Measurements from ENCODE around the gene NECTIN4. TPM values are rescaled to one million over a fixed set of nuclear protein-coding genes. Genes with fewer than 3 reads are reported as not detected.

The NECTIN4 gene
- polyA plus RNA-seq, 1 of the 3 experiments (the other 2 are of a cell fraction), result 0.59 TPM

DNA sequence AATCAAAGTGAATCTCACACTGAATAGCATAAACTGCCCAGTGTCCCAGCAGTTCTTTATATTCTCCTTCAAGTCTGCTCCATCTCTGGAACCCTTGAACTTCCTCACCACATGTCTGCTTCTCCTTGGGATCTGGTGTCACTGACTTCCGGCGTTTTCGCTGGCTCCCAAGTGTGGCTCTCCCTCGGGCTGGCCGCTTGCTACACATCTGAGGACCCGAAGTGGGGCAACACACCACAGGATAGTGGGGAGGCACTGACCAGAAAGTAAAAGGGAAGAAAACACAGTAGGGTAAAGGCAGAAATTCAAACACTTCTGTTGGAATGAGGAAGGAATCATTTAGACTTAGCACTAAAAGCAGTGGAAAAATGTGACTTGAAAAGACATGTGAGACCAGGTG is 33.6 kb upstream of the NECTIN4 start (continued):
- TF ChIP-seq, protein P1, sequence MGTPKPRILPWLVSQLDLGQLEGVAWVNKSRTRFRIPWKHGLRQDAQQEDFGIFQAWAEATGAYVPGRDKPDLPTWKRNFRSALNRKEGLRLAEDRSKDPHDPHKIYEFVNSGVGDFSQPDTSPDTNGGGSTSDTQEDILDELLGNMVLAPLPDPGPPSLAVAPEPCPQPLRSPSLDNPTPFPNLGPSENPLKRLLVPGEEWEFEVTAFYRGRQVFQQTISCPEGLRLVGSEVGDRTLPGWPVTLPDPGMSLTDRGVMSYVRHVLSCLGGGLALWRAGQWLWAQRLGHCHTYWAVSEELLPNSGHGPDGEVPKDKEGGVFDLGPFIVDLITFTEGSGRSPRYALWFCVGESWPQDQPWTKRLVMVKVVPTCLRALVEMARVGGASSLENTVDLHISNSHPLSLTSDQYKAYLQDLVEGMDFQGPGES (IDR thresholded peaks at IDR 0.05; ENCODE audit: low read depth, low read length), result no peak
- TF ChIP-seq, protein P2, sequence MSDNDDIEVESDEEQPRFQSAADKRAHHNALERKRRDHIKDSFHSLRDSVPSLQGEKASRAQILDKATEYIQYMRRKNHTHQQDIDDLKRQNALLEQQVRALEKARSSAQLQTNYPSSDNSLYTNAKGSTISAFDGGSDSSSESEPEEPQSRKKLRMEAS (IDR thresholded peaks at IDR 0.05; ENCODE audit: low read depth), result no peak

GRCh38 chr1:161121834-161122233 is 32.5 kb upstream of the NECTIN4 start:
- Histone ChIP-seq H3K9ac (no peak overlapping the region), H3K9me2 (no peaks in the 10 kb centered on the region), H3K4me2 (no peak overlapping the region), H3K36me3 (replicated peaks in 1 of 2; ENCODE audit: control insufficient read depth in 1 of 2, insufficient read depth in 2 of 2, low read length in 1 of 2) (peaks cover 19 to 53% of the 10 kb centered on the region in 2 experiments), H3K79me2 (ENCODE audit: insufficient read depth) (peaks cover 61% of the 10 kb centered on the region), H3K4me1 (ENCODE audit: control insufficient read depth in 1 of 2, insufficient read depth in 2 of 2, low read depth in 1 of 2, low read length in 1 of 2) (peaks cover 15 to 19% of the 10 kb centered on the region in 2 experiments; a peak in 3 of 4 replicates), H3K27me3 (ENCODE audit: insufficient read depth) (no peaks in the 10 kb centered on the region), H2AFZ (ENCODE audit: low read depth) (no peak overlapping the region), H3K9me3 (no peaks in the 10 kb centered on the region), H4K20me1 (ENCODE audit: insufficient read depth) (peaks cover 8% of the 10 kb centered on the region; the same call in 1 of the 2 replicates), H3F3A (replicated peaks; ENCODE audit: insufficient read depth) (peaks cover 7% of the 10 kb centered on the region), H3K27ac (ENCODE audit: low read depth in 2 of 2, low read length in 1 of 2) (no peak overlapping the region), H3K4me3 (ENCODE audit: low read depth in 2 of 2, low read length in 1 of 2) (no peak overlapping the region)
- POLR2A ChIA-PET, result interaction anchor here (0.7 to 1.1 kb wide), 3 partner anchors 9 to 20 kb away, joined by 3 to 5 read pairs (median 5); partner anchors contain the start of gene DEDD
- TF ChIP-seq NFIC (IDR thresholded peaks at IDR 0.05; ENCODE audit: borderline replicate concordance), result no peak
- no peak for TF ChIP-seq FOSL2 (IDR thresholded peaks at IDR 0.05; ENCODE audit: borderline replicate concordance, low read depth)
- TF ChIP-seq ELF1 (IDR thresholded peaks at IDR 0.05), result no peak
- TF ChIP-seq GABPA (IDR thresholded peaks at IDR 0.05; ENCODE audit: low read depth), result no peak
- TF ChIP-seq MEF2A (IDR thresholded peaks at IDR 0.05; ENCODE audit: borderline replicate concordance, low read depth), result no peak
- no peak for TF ChIP-seq ZBTB33 (IDR thresholded peaks at IDR 0.05; ENCODE audit: borderline replicate concordance, low read depth)
- TF ChIP-seq POLR2AphosphoS5 (IDR thresholded peaks at IDR 0.05; ENCODE audit: low read depth, low read length), result no peak
- TF ChIP-seq, protein P2 (IDR thresholded peaks at IDR 0.05; ENCODE audit: low read depth), result no peak
- TF ChIP-seq TEAD4 (IDR thresholded peaks at IDR 0.05; ENCODE audit: borderline replicate concordance, insufficient read depth), result no peak
- no peak for TF ChIP-seq NRF1 (IDR thresholded peaks at IDR 0.05; ENCODE audit: low read depth, low read length)
- TF ChIP-seq, protein P3, sequence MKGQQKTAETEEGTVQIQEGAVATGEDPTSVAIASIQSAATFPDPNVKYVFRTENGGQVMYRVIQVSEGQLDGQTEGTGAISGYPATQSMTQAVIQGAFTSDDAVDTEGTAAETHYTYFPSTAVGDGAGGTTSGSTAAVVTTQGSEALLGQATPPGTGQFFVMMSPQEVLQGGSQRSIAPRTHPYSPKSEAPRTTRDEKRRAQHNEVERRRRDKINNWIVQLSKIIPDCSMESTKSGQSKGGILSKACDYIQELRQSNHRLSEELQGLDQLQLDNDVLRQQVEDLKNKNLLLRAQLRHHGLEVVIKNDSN (IDR thresholded peaks at IDR 0.05; ENCODE audit: borderline replicate concordance, low read depth), result no peak
- TF ChIP-seq, protein P4, sequence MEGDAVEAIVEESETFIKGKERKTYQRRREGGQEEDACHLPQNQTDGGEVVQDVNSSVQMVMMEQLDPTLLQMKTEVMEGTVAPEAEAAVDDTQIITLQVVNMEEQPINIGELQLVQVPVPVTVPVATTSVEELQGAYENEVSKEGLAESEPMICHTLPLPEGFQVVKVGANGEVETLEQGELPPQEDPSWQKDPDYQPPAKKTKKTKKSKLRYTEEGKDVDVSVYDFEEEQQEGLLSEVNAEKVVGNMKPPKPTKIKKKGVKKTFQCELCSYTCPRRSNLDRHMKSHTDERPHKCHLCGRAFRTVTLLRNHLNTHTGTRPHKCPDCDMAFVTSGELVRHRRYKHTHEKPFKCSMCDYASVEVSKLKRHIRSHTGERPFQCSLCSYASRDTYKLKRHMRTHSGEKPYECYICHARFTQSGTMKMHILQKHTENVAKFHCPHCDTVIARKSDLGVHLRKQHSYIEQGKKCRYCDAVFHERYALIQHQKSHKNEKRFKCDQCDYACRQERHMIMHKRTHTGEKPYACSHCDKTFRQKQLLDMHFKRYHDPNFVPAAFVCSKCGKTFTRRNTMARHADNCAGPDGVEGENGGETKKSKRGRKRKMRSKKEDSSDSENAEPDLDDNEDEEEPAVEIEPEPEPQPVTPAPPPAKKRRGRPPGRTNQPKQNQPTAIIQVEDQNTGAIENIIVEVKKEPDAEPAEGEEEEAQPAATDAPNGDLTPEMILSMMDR (IDR thresholded peaks at IDR 0.05), result no peak
- TF ChIP-seq FOXJ3 (CRISPR knock-in tag; IDR thresholded peaks at IDR 0.05), result no peak
- no peak for TF ChIP-seq TAF1 (IDR thresholded peaks at IDR 0.05; ENCODE audit: borderline replicate concordance, low read depth, low read length)
- TF ChIP-seq, protein P5, sequence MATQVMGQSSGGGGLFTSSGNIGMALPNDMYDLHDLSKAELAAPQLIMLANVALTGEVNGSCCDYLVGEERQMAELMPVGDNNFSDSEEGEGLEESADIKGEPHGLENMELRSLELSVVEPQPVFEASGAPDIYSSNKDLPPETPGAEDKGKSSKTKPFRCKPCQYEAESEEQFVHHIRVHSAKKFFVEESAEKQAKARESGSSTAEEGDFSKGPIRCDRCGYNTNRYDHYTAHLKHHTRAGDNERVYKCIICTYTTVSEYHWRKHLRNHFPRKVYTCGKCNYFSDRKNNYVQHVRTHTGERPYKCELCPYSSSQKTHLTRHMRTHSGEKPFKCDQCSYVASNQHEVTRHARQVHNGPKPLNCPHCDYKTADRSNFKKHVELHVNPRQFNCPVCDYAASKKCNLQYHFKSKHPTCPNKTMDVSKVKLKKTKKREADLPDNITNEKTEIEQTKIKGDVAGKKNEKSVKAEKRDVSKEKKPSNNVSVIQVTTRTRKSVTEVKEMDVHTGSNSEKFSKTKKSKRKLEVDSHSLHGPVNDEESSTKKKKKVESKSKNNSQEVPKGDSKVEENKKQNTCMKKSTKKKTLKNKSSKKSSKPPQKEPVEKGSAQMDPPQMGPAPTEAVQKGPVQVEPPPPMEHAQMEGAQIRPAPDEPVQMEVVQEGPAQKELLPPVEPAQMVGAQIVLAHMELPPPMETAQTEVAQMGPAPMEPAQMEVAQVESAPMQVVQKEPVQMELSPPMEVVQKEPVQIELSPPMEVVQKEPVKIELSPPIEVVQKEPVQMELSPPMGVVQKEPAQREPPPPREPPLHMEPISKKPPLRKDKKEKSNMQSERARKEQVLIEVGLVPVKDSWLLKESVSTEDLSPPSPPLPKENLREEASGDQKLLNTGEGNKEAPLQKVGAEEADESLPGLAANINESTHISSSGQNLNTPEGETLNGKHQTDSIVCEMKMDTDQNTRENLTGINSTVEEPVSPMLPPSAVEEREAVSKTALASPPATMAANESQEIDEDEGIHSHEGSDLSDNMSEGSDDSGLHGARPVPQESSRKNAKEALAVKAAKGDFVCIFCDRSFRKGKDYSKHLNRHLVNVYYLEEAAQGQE (IDR thresholded peaks at IDR 0.05; ENCODE audit: low read depth, low read length), result no peak
- TF ChIP-seq FOXM1 (IDR thresholded peaks at IDR 0.05; ENCODE audit: low read depth), result no peak
- no peak for TF ChIP-seq EP300 (IDR thresholded peaks at IDR 0.05; ENCODE audit: borderline replicate concordance in 1 of 2, low read depth in 1 of 2, low read length in 1 of 2)
- TF ChIP-seq RXRA (IDR thresholded peaks at IDR 0.05; ENCODE audit: borderline replicate concordance, low read depth), result no peak
- no peak for TF ChIP-seq YY1 (IDR thresholded peaks at IDR 0.05; ENCODE audit: low read depth)
- 81% methylated on average over 4 of the region's 4 CpGs for WGBS (ENCODE audit: low lambda C conversion rate)
- DNase-seq, result no peak
- CTCF ChIA-PET, result no interaction called here

Measured in SK-N-SH (cell line).